ENCODE data around the gene ALDH1L1. TPM values are rescaled to one million over a fixed set of nuclear protein-coding genes. Genes with fewer than 3 reads are reported as not detected.
A peak's percentile ranks its signal among the peaks of the same experiment; 100 is the strongest.

Gene ALDH1L1
- total RNA-seq, 1 donor from 2014 or later, result 5.0 TPM

- no peak for TF ChIP-seq CTCF (conservative IDR thresholded peaks at IDR 0.05)
- H3K4me3 Mint-ChIP-seq, result no peak overlapping the region
- no peaks in the 10 kb centered on the region for H3K36me3 Mint-ChIP-seq
- H3K27me3 Mint-ChIP-seq, result peaks cover 46% of the 10 kb centered on the region
- H3K4me1 Mint-ChIP-seq (ENCODE audit: unreplicated experiment), result peaks cover 12% of the 10 kb centered on the region
- H3K27ac Mint-ChIP-seq, result no peak overlapping the region
- H3K9me3 Mint-ChIP-seq, result no peaks in the 10 kb centered on the region
- no peak for DNase-seq (ENCODE audit: extremely low spot score, unreplicated experiment)
Measured at GRCh38 chr3:126184465-126185000, 4.1 kb upstream of the ALDH1L1 start.

DNA sequence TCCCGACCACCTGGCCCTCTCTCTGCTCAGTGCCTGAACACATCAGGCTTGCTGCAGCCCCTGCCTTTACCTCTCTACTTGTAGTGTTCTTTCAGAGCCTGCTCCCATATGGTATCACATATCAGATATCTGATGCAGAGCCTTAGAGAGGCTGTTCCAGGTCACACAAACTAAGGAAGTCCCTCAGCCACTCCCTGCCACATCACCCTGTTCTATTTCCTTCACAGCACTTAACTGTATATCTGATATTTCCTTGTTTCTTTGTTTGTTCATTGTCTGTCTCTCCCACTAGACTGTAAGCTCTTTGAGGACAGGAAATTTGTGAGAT is 976 bp upstream of the ALDH1L1 start:
- H3K27ac Mint-ChIP-seq, result peak overlapping the region; percentile 88
- no peaks in the 10 kb centered on the region for H3K36me3 Mint-ChIP-seq
- H3K9me3 Mint-ChIP-seq, result no peaks in the 10 kb centered on the region
- peaks cover 15% of the 10 kb centered on the region for H3K4me1 Mint-ChIP-seq (ENCODE audit: unreplicated experiment)
- DNase-seq (ENCODE audit: extremely low spot score, unreplicated experiment), result no peak
- H3K27me3 Mint-ChIP-seq, result peaks cover 46% of the 10 kb centered on the region
- H3K4me3 Mint-ChIP-seq, result peak overlapping the region; percentile 89
- TF ChIP-seq CTCF (conservative IDR thresholded peaks at IDR 0.05), result no peak

- peaks cover 15% of the 10 kb centered on the region for H3K4me1 Mint-ChIP-seq (ENCODE audit: unreplicated experiment)
- H3K9me3 Mint-ChIP-seq, result no peaks in the 10 kb centered on the region
- DNase-seq (ENCODE audit: extremely low spot score, unreplicated experiment), result no peak
- no peaks in the 10 kb centered on the region for H3K36me3 Mint-ChIP-seq
- H3K27ac Mint-ChIP-seq, result peak overlapping the region; percentile 72
- H3K27me3 Mint-ChIP-seq, result peaks cover 54% of the 10 kb centered on the region
- peak overlapping the region; percentile 89 for H3K4me3 Mint-ChIP-seq
- TF ChIP-seq CTCF (conservative IDR thresholded peaks at IDR 0.05), result no peak
Measured at GRCh38 chr3:126179825-126180476, 435 bp downstream of the ALDH1L1 start.

DNA sequence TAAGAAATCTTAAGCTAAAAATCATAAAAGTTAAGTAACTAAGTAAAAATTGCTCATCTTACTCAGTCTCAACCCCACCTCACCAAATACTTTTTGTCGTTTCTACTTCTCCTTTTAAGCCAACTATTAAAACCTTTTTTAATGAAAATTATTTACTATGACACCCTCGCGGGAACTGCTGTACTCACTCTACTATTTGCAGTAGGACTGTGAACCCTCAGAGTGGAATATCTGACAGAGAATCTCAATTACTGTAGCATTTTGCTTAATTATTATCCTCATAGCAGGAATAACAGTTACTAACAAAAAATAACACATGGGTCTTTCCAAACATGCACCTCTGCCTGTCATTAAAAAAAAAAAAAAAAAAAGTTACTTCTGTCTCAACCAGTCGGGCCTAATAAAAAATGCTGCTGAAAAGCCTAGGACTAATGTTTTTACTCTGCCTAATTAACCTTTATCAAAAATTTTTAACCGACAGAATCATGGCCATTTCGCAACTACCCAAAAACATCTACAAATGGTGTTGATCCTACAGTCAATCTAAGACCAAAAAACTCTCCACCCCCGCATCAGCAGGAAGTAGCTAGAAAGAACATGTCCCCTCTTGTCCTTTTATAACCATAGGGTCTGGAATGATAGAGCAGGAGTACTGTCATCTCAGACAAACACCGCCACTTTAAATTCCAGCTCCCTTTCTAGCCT is 10.2 kb downstream of the ALDH1L1 start:
- peaks cover 7% of the 10 kb centered on the region for H3K4me1 Mint-ChIP-seq (ENCODE audit: unreplicated experiment)

DNA sequence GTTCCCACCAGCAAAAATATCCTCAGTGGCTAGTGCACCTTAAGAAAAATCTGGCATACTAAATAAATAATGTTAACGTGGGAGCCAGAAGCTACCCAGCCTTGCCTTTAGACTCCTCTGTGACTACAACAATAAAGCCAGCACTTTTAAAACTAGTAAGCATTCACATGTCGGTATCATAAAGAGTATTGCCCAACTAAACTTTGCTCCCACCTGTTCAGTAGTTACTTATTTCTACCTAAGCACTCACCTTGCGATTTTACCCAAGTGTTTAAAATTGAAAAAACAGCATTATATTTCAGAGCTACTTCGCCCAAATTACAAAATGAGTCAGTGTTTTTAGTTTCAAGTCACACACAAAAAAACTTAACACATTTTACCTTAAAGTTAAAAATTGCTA is 12.8 kb downstream of the ALDH1L1 start:
- Mint-ChIP-seq H3K9me3 (peaks cover 15% of the 10 kb centered on the region), H3K27ac (no peak overlapping the region), H3K36me3 (no peaks in the 10 kb centered on the region), H3K27me3 (no peaks in the 10 kb centered on the region), H3K4me3 (no peak overlapping the region), H3K4me1 (ENCODE audit: unreplicated experiment) (peaks cover 7% of the 10 kb centered on the region)
- no peak for TF ChIP-seq CTCF (conservative IDR thresholded peaks at IDR 0.05)
- no peak for DNase-seq (ENCODE audit: extremely low spot score, unreplicated experiment)

More for the DNA sequence above, 10.2 kb downstream of the ALDH1L1 start:
- no peaks in the 10 kb centered on the region for H3K36me3 Mint-ChIP-seq
- no peak for TF ChIP-seq CTCF (conservative IDR thresholded peaks at IDR 0.05)
- peak overlapping the region; percentile 37 for H3K27ac Mint-ChIP-seq
- H3K4me3 Mint-ChIP-seq, result no peak overlapping the region
- peaks cover under 1% of the 10 kb centered on the region for H3K27me3 Mint-ChIP-seq
- H3K9me3 Mint-ChIP-seq, result peaks cover 15% of the 10 kb centered on the region
- DNase-seq (ENCODE audit: extremely low spot score, unreplicated experiment), result no peak

Measured in type B pancreatic cell (in vitro differentiated cells).